Measurements from ENCODE around the gene GPR107.

Gene GPR107

DNA sequence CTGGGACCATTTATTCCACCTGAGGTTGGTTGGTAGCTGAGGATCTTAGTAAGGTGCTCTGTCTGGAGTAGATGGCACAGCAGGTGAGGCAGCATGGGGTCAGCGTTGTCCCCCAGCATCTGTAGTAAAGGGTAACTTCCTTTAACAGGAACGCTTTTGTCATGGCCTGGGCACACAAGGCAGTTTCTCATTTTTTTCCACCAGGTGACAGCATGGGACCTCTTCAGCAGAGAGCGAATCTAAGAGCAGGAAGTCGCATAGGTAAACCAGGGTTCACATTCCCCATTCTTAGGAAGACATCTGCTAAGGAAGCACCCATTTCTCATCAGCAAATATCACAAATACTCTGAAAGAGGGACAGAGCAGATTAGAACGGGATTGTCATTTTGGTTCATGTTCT is 56.5 kb downstream of the GPR107 start:
- peaks cover 80% of the 10 kb centered on the region for H3K36me3 ChIP-seq
- H3K9me3 ChIP-seq: no peaks in the 10 kb centered on the region
- no peak overlapping the region for H3K4me3 ChIP-seq (ENCODE audit: low read depth in 1 of 2, low read length in 1 of 2)
- TF ChIP-seq, protein P1, sequence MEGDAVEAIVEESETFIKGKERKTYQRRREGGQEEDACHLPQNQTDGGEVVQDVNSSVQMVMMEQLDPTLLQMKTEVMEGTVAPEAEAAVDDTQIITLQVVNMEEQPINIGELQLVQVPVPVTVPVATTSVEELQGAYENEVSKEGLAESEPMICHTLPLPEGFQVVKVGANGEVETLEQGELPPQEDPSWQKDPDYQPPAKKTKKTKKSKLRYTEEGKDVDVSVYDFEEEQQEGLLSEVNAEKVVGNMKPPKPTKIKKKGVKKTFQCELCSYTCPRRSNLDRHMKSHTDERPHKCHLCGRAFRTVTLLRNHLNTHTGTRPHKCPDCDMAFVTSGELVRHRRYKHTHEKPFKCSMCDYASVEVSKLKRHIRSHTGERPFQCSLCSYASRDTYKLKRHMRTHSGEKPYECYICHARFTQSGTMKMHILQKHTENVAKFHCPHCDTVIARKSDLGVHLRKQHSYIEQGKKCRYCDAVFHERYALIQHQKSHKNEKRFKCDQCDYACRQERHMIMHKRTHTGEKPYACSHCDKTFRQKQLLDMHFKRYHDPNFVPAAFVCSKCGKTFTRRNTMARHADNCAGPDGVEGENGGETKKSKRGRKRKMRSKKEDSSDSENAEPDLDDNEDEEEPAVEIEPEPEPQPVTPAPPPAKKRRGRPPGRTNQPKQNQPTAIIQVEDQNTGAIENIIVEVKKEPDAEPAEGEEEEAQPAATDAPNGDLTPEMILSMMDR (IDR thresholded peaks at IDR 0.05): no peak
- H3K27ac ChIP-seq: no peak overlapping the region
- H3K27me3 ChIP-seq: no peaks in the 10 kb centered on the region
- H3K4me1 ChIP-seq (ENCODE audit: control insufficient read depth in 1 of 2, insufficient read depth in 1 of 2, low read depth in 1 of 2, low read length in 1 of 2): no peaks in the 10 kb centered on the region

DNA sequence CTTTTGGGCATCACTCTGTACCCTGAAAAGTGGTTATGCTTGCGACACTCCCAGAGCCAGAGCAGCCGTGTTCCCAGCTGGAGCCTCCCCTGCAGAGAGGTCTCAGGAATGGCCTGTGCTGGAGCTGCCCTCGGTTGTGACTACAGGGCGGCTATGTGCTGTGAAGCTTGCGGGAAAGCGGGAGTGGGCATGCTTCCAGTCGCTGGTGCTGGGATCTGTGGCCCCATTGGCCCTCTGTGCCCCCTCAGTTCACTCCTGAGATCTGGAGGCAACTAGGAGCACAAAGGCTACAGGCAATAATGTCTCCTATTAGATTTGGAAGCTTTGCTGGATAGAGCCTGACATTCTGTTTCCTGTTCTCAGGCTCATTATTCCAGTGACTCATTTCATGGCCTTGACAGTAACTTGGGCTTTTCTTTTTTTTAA is 56.9 kb downstream of the GPR107 start:
- Histone ChIP-seq H3K27me3 (no peaks in the 10 kb centered on the region), H3K27ac (no peak overlapping the region), H3K4me3 (ENCODE audit: low read depth in 1 of 2, low read length in 1 of 2) (no peak overlapping the region), H3K4me1 (ENCODE audit: control insufficient read depth in 1 of 2, insufficient read depth in 1 of 2, low read depth in 1 of 2, low read length in 1 of 2) (no peaks in the 10 kb centered on the region), H3K36me3 (peaks cover 78% of the 10 kb centered on the region), H3K9me3 (no peaks in the 10 kb centered on the region)
- TF ChIP-seq, protein P1 (IDR thresholded peaks at IDR 0.05): no peak

DNA sequence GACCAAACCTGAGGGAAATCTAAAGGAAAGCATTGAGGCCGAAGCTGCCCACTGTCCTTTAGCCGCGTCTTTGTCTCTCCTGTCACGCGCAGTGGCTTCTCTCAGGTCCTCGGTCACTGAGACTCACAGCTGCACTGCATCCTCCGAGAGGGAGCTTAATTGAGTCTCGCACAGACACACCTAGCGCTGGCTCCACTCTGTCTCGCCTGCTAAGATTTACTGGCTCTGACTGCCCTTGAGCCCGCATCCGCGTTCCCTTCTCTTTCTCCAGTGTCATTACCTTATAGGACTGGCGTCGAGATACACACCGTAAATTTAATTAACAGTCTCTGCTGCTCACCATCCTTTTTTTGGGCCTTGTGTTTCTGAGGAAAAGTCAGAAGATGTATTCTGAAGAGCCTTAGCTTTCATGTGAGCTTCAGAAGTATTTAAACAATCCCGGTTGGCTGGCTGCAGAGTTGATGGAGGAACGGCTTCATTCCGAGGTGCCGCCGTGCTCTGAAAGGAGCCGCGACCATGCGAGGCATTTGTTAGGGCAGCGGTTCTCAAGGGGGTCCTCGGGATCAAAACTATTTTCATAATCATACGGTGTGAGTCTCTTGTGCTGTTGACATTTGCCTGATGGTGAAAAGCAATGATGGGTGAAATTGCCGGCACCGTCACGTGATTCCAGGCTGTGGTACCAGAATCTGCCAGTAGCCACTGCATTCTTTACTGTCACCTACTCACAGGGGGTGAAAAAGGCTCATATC is 58.3 kb downstream of the GPR107 start:
- TF ChIP-seq, protein P1 (IDR thresholded peaks at IDR 0.05): no peak
- Histone ChIP-seq H3K36me3 (peaks cover 76% of the 10 kb centered on the region), H3K4me1 (ENCODE audit: control insufficient read depth in 1 of 2, insufficient read depth in 1 of 2, low read depth in 1 of 2, low read length in 1 of 2) (no peaks in the 10 kb centered on the region), H3K27ac (no peak overlapping the region), H3K4me3 (ENCODE audit: low read depth in 1 of 2, low read length in 1 of 2) (no peak overlapping the region), H3K9me3 (no peaks in the 10 kb centered on the region), H3K27me3 (no peaks in the 10 kb centered on the region)

DNA sequence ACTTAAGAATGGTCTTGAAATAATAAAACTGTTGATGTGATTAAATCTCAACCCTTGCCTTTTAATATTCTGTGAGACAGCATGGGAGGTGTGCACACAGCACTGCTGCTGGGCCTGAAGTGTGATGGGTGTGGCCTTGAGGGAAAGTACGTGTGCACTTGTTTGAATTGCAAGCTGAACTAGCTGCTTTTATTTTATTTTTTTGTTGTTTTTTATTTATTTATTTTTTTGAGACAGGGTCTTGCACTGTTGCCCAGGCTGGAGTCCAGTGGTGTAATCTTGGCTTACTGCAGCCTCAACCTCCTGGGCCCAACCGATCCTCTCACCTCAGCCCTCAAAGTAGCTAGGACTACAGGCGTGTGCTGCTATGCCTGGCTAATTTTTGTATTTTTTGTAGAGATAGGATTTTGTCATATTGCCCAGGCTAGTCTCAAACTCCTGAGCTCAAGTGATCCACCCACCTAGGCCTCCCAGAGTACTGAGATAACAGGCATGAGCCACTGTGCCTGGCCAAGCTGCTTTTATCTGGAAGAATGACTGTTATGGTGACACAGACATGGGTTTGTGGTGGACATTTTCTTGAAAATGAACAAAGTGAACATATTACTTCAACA is 58.9 kb downstream of the GPR107 start:
- TF ChIP-seq, protein P1 (IDR thresholded peaks at IDR 0.05): no peak
- H3K9me3 ChIP-seq: no peaks in the 10 kb centered on the region
- H3K4me3 ChIP-seq (ENCODE audit: low read depth in 1 of 2, low read length in 1 of 2): no peak overlapping the region
- no peaks in the 10 kb centered on the region for H3K4me1 ChIP-seq (ENCODE audit: control insufficient read depth in 1 of 2, insufficient read depth in 1 of 2, low read depth in 1 of 2, low read length in 1 of 2)
- H3K27me3 ChIP-seq: no peaks in the 10 kb centered on the region
- no peak overlapping the region for H3K27ac ChIP-seq
- H3K36me3 ChIP-seq: peaks cover 77% of the 10 kb centered on the region

DNA sequence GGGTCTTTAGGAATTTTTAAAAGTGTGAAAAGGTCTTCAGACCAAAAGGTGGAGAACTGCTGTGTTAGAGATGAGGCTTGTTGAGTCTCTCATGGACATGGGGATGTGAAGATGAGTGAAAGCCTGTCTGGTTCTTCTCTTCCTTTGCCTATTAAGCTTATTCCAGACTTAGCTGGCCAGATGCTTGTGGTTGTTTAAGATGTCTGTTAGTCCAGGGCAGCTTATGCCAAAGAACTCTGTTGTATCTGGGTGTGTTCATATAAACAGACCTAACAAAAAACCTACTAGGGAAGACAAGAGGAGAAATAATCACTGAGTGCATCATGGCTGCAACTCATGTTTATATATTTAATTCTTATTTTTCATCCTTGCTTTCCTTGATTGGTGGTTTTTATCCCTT is 61.0 kb downstream of the GPR107 start:
- no peak overlapping the region for H3K27ac ChIP-seq
- H3K4me1 ChIP-seq (ENCODE audit: control insufficient read depth in 1 of 2, insufficient read depth in 1 of 2, low read depth in 1 of 2, low read length in 1 of 2): no peaks in the 10 kb centered on the region
- TF ChIP-seq, protein P1 (IDR thresholded peaks at IDR 0.05): no peak
- peaks cover 83% of the 10 kb centered on the region for H3K36me3 ChIP-seq
- no peaks in the 10 kb centered on the region for H3K27me3 ChIP-seq
- no peaks in the 10 kb centered on the region for H3K9me3 ChIP-seq
- no peak overlapping the region for H3K4me3 ChIP-seq (ENCODE audit: low read depth in 1 of 2, low read length in 1 of 2)

Measured in neutrophil (primary cell).